Ovary (tissue), 9 donors: ENCODE data around the gene EXOSC9. TPM values are rescaled to one million over a fixed set of nuclear protein-coding genes. Genes with fewer than 3 reads are reported as not detected.

Experiments used
- DNase-seq, 5 donors: peaks; one replicate each; pipeline ENCODE4 v3.0.0-alpha.2; 2019 to 2020
- H3K27ac ChIP-seq, 2 donors: fragments of 200-600 bp; one replicate each; pipeline versions ENCODE4 v1.5.1 to v1.8.0; 2019 to 2022
- H3K27me3 ChIP-seq: fragments of 200-600 bp; one replicate; pipeline ENCODE4 v1.8.0; 2022
- H3K36me3 ChIP-seq: fragments of 200-600 bp; sonication (generic); one replicate; pipeline ENCODE4 v1.5.1; 2019
- H3K4me1 ChIP-seq: one replicate; pipeline ENCODE4 v1.8.1; 2013; ENCODE audit warnings: mild to moderate bottlenecking, moderate library complexity; ENCODE audit not compliant: insufficient read depth
- H3K4me3 ChIP-seq: fragments of 200-600 bp; sonication (generic); one replicate; pipeline ENCODE4 v1.5.1; 2017
- H3K9me3 ChIP-seq, 2 donors: fragments of 200-600 bp in 1 of 2; sonication (generic) in 1 of 2; one replicate each; pipeline versions ENCODE4 v1.5.1 to v1.8.1; 2013 to 2019; ENCODE audit warnings: mild to moderate bottlenecking in 1 of 2, moderate library complexity in 1 of 2
- EP300 ChIP-seq: sonication (generic); formaldehyde crosslinking; IDR thresholded peaks from one replicate; pipeline ENCODE4 v1.6.1; 2017; ENCODE audit warnings: antibody characterized with exemption
- POLR2A ChIP-seq: fragments of 450-650 bp; IDR thresholded peaks from one replicate; pipeline ENCODE4 v1.6.1; 2017; ENCODE audit warnings: antibody characterized with exemption, mild to moderate bottlenecking, moderate library complexity
- WGBS, 3 donors: extraction: QIAGEN DNeasy Blood & Tissue Kit in 1 of 3; methylation state at CpG; one replicate each; pipeline versions ENCODE4 v1.1.5 to v1.1.7; 2013 to 2017; 5-methylcytosine and 5-hydroxymethylcytosine counted together
- intact Hi-C, 4 donors: fragments of 100-400 bp; cut with DNase I; formaldehyde crosslinking; loops; one replicate each; pipeline versions ENCODE4 v1.11.0 to v1.15.1; 2022 to 2023
- polyA plus RNA-seq, 2 donors: library from polyadenylated mRNA; stranded (reverse); fragments of 200-250 nt in 1 of 2; fragments of 350-450 nt in 1 of 2; fragmentation: Illumina TruSeq in 1 of 2; extraction: RNeasy Lipid Tissue Mini Kit (QIAGEN cat#74804) in 1 of 2; gene quantifications; one replicate each; pipeline ENCODE4 v1.2.3, GENCODE V29; 2013 to 2014
- total RNA-seq, 7 donors: library from RNA; depleted of rRNA in 2 of 7; stranded (reverse); fragments of >200 nt in 2 of 7; fragmentation: NEBNext Ultra II Directional in 3 of 7; extraction: Animal tissue kit (Norgen Biotek cat#: 25700) in 3 of 7; gene quantifications; one replicate each; pipeline versions ENCODE4 v1.1.0 to v1.2.4, GENCODE V29; 2016 to 2023
- TF ChIP-seq, protein P1 (sequence below), 3 donors: fragments of 450-650 bp in 2 of 3; fragments of 200-600 bp in 1 of 3; IDR thresholded peaks; one replicate each; pipeline versions ENCODE4 v1.5.1 to v1.8.0; 2016 to 2022; ENCODE audit warnings: antibody characterized with exemption in 3 of 3, mild to moderate bottlenecking in 1 of 3
- donor health status: DM: no; HTN: no; CAD: no; lungs with moderate emphysema.
- donor health status: DM: no; HTN: no; CAD: no.
- donor health status: Bipolar disorder and iron deficiency.
- donor health status: DM: yes; HTN: yes; CAD: no.
- donor health status: DM: no; HTN: no; CAD: no.
- donor health status: DM: yes; HTN: yes; CAD: no.

EXOSC9 gene
- total and polyA plus RNA-seq, 9 donors: 13.2 to 21.8 (median 17.9) TPM

DNA sequence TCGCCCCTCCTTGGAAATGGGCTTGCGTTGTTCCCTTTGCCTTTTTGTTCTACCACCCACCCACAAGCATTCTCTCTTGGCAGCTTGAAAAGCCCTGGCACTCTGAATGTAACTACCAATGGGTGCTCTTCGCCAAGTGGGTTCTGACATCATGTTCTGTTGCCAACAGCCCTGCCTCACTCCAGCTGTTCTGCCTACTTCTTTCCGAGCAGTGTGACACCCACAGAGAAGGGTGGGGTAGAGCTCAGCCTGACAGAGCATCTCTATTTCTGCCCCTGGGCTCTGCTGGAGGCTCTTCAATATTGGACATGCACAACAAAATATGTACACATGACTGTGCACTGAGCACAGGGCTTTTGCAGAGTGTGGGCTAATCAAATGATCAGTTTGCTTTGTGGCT is 15.6 kb upstream of the EXOSC9 start:
- Histone ChIP-seq H3K4me1 (no peaks in the 10 kb centered on the region), H3K9me3 (no peaks in the 10 kb centered on the region), H3K36me3 (no peaks in the 10 kb centered on the region), H3K4me3 (no peak overlapping the region), H3K27ac (no peak overlapping the region), H3K27me3 (no peaks in the 10 kb centered on the region)
- 61 to 73% (median 64%) methylated on average over 4 of the region's 4 CpGs for WGBS, 3 donors
- intact Hi-C loops: no loop called here
- TF ChIP-seq POLR2A (no peak), EP300 (no peak)
- TF ChIP-seq, protein P1, sequence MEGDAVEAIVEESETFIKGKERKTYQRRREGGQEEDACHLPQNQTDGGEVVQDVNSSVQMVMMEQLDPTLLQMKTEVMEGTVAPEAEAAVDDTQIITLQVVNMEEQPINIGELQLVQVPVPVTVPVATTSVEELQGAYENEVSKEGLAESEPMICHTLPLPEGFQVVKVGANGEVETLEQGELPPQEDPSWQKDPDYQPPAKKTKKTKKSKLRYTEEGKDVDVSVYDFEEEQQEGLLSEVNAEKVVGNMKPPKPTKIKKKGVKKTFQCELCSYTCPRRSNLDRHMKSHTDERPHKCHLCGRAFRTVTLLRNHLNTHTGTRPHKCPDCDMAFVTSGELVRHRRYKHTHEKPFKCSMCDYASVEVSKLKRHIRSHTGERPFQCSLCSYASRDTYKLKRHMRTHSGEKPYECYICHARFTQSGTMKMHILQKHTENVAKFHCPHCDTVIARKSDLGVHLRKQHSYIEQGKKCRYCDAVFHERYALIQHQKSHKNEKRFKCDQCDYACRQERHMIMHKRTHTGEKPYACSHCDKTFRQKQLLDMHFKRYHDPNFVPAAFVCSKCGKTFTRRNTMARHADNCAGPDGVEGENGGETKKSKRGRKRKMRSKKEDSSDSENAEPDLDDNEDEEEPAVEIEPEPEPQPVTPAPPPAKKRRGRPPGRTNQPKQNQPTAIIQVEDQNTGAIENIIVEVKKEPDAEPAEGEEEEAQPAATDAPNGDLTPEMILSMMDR (IDR thresholded peaks at IDR 0.05): no peak
- DNase-seq: no peak

DNA sequence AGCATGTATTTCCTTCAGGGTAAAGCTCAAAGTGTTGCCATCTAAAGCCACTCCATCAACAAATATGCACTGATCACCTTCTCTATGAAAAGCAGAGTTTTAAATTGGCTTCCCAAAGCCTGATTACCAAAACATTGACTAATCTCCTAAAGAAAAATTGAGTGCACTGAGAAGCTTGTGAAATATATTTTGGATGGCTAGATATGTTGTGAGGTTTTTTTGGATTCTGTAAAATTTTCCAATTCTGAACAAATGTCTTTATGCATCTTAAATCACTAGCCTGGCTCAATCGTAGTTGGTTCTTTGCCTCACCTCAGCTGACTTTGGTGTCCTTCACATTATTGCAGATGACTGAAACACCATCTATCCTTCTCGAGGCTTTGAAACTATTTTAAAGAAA is 14.9 kb upstream of the EXOSC9 start:
- intact Hi-C loops: no loop called here

DNA sequence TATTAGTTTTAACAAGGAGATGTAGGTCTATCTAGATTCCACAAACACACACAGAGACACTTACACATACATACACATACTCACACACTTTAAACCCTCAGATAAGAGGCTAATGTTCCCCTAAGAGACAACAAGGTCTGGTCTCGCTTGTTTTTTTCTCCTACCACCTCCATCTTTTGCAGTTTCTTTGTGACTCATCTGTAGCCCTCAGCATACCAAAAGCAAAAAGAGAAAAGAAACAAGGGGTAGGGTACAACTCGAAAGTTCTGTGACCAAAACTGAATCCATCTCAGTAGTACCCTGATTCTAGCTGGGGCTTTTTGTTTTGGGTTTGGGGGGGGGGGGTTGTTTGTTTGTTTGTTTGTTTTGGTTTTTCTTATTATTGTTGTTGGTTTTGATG is 12.2 kb upstream of the EXOSC9 start:
- Histone ChIP-seq H3K9me3 (no peaks in the 10 kb centered on the region), H3K4me3 (no peak overlapping the region), H3K27me3 (no peaks in the 10 kb centered on the region), H3K4me1 (no peaks in the 10 kb centered on the region), H3K36me3 (no peaks in the 10 kb centered on the region), H3K27ac (no peak overlapping the region)
- DNase-seq: no peak
- intact Hi-C loops: no loop called here
- 84 to 92% (median 87%) methylated on average over 2 of the region's 2 CpGs for WGBS, 3 donors
- TF ChIP-seq POLR2A: no peak

More for the DNA sequence above, 14.9 kb upstream of the EXOSC9 start:
- no peak for TF ChIP-seq EP300
- Histone ChIP-seq H3K4me3 (no peak overlapping the region), H3K36me3 (no peaks in the 10 kb centered on the region), H3K27me3 (no peaks in the 10 kb centered on the region), H3K9me3 (no peaks in the 10 kb centered on the region), H3K27ac (no peak overlapping the region), H3K4me1 (no peaks in the 10 kb centered on the region)
- 79 to 86% (median 82%) methylated on average over 2 of the region's 2 CpGs for WGBS, 3 donors
- no peak for DNase-seq

DNA sequence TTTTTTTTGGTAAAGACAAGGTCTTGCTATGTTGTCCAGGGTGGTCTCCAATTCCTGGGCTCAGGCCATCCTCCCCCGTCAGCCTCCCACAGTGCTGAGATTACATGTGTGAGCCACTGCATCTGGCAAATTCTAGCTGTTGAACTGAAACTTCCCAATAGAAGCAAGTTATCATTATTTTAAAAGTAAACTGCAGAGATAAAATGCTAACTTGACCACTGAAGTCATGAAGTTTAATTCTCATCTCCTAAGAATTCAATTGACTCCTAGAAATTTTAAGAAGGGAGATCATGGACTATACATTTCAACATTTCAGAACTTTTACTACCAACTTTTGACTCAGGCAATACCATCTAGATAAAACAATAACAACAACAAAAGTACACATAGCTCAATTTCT is 11.7 kb upstream of the EXOSC9 start:
- WGBS, 3 donors: 10 to 20% (median 17%) methylated on average over 1 of the region's 1 CpG
- H3K9me3 ChIP-seq: no peaks in the 10 kb centered on the region
- H3K4me1 ChIP-seq: no peaks in the 10 kb centered on the region
- no peaks in the 10 kb centered on the region for H3K36me3 ChIP-seq
- intact Hi-C loops: no loop called here
- no peak for TF ChIP-seq EP300
- TF ChIP-seq POLR2A: no peak
- TF ChIP-seq, protein P1 (IDR thresholded peaks at IDR 0.05): no peak
- no peaks in the 10 kb centered on the region for H3K27me3 ChIP-seq
- no peak overlapping the region for H3K4me3 ChIP-seq
- DNase-seq: no peak
- no peak overlapping the region for H3K27ac ChIP-seq

DNA sequence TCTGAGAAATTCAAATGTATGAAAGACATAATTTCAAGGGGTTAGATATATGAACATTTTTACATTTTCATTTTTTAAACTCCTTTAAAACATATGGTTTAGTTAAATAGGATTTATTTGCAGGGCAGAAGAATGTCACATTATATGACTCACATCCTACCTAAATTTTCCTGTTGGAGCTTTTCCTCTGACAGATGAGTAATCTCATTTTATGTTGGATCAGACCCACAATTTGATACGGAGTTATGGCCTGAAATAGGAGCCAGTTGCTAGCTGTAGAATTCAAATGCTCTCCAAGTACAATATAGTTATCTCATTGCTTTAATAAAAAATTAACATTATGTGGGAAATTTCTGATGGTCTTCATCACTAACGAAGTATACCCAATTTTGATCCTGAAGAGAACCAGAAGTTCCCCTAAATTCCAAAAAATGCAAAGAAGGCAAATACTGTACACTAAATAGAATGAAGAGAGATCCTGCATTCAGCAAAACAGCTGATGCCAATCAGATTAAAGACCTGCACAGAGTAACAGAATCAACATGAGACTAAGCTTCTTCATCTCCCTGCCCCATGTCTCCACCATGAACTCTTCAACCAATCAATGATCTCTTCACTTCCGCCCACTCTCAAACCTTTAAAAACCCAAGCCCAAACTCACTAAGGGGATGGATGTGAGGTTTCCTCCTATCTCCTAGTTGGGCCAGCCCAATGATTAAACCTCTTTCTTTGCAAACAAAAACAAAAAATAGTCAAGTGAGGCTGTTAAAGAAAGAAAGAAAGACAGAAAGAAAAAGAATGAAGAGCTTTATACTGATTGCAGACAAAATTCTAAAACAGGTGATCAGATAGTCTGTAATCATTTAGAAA is 10.9 kb upstream of the EXOSC9 start:
- no peaks in the 10 kb centered on the region for H3K9me3 ChIP-seq
- intact Hi-C loops: no loop called here
- no peaks in the 10 kb centered on the region for H3K27me3 ChIP-seq
- H3K4me3 ChIP-seq: no peak overlapping the region
- H3K27ac ChIP-seq: no peak overlapping the region
- WGBS, 3 donors: 51 to 56% (median 54%) methylated on average over 3 of the region's 3 CpGs
- TF ChIP-seq POLR2A (no peak), EP300 (no peak)
- TF ChIP-seq, protein P1 (IDR thresholded peaks at IDR 0.05): no peak
- H3K4me1 ChIP-seq: no peaks in the 10 kb centered on the region
- H3K36me3 ChIP-seq: no peaks in the 10 kb centered on the region
- DNase-seq: no peak
